HG02840 (cell line): ENCODE data around the gene FBXO34.

Experiments
- ATAC-seq: cut with Tn5 transposase; IDR thresholded peaks from one replicate; pipeline ENCODE4 v1.9.1; 2021; ENCODE audit warnings: mild to moderate bottlenecking, moderate library complexity, moderate number of reproducible peaks; ENCODE audit not compliant: unreplicated experiment, low FRiP score

Gene FBXO34, protein sequence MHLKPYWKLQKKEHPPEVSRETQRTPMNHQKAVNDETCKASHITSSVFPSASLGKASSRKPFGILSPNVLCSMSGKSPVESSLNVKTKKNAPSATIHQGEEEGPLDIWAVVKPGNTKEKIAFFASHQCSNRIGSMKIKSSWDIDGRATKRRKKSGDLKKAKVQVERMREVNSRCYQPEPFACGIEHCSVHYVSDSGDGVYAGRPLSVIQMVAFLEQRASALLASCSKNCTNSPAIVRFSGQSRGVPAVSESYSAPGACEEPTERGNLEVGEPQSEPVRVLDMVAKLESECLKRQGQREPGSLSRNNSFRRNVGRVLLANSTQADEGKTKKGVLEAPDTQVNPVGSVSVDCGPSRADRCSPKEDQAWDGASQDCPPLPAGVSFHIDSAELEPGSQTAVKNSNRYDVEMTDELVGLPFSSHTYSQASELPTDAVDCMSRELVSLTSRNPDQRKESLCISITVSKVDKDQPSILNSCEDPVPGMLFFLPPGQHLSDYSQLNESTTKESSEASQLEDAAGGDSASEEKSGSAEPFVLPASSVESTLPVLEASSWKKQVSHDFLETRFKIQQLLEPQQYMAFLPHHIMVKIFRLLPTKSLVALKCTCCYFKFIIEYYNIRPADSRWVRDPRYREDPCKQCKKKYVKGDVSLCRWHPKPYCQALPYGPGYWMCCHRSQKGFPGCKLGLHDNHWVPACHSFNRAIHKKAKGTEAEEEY

DNA sequence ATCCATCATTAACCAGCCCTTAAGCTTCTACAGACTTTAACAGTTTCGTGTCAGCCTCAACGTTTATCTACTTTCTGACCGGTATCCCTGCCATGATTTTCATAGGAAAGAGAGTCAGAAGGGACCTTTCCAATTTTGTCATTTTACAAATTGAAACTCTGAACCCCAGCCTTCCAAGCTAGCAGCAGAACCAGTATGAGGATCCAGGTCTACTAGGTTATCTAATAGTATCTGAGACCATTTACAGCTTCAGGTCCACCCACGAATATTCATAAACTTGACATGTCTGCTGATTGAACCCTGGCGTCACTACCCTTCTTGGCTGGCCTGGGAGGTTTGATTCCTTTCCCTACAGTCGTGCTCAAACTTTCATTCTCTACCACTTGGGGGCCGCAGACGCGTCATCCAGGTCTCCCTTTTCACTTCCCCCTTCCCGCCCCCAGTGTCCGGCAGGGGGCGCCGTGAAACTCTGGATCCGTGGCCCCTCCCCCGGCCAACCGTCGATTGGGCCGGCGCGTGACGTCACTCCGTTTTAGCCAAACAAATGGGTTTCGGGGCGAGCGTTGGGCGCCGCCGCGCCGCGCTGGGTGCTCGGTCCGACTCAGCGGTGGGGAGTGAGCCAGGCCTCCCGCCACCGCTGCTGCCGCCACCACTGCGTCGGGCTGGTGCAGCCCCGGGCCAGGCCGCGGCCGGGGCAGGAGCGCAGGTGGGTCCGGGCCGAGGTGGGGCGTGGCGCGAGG is at the start of gene FBXO34:
Gene FBXO34, plus strand, starts transcription at position 590 of the 740 bp plus-strand sequence. CDS start 78,970 bp downstream, outside the sequence.
- ATAC-seq = peak; percentile 84

DNA sequence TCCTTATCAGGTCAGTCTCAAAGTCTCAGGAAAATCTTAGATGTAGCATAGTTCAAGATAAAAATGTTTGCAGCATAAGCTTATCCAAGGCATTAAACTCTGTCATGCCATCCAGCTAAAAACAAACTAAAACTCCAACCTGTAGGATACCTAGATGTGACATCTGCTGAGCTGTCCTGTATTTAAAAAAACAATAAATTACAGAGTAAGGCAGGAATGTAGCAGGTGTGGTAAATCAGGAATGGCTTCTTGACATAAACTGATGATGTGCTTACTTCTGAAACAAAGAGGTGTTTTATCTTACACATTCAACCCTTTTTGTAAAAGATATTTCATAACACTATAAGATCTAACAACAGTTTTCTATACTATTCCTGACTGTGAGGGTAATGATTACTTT is 49.3 kb upstream of the FBXO34 start:
- ATAC-seq = no peak

DNA sequence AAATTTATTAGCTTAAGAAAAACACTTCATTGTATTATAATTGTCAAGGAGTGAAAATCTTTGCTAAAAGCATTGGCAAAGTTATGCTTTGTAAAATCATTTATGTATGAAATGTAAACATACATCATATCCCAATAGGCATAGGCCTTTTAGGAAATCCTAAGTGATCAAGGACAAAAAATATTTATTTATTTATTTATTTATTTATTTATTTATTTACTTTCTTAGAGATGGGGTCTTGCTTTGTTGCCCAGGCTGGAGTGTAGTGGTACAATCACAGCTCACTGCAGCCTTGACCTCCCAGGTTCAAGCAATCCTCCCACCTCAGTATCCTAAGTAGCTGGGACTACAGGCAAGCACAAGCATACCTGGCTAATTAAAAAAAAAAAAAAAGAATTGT is 47.9 kb upstream of the FBXO34 start:
- no peak for ATAC-seq

DNA sequence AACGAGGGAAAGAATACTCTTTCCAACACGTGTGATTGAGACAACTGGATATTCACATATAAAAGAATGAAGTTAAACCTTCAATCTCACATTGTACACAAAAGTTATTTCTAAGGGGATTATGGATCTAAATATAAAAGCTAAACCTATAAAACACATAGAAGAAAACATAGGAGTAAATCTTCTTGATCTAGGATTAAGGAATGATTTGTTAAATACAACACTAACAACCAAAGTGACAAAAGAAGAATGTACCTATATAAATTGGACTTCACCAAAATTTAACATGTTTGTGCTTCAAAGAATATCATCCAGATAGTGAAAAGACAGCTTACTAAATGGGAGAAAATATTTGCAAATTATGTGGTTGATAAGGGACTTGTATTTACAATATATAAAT is 43.0 kb upstream of the FBXO34 start:
- ATAC-seq = no peak

DNA sequence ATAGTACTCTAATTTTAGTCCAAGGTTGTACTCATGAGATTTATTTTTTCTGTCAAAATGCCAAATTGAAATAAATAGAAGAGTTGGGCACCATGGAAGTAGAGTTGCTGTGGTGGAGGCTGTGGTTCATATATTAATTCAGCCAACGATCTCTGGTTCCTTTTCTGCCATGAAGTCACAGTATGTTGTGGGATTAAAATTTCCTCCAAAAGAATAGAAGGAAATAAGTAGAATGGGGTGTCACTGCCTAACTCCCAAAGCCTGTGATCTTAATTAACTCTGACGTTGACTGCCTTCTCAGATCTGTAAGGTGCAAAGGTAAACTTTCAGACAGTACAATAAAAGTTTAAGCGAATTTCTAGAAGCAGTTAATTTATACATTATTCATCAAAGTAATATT is 37.6 kb upstream of the FBXO34 start:
- no peak for ATAC-seq

DNA sequence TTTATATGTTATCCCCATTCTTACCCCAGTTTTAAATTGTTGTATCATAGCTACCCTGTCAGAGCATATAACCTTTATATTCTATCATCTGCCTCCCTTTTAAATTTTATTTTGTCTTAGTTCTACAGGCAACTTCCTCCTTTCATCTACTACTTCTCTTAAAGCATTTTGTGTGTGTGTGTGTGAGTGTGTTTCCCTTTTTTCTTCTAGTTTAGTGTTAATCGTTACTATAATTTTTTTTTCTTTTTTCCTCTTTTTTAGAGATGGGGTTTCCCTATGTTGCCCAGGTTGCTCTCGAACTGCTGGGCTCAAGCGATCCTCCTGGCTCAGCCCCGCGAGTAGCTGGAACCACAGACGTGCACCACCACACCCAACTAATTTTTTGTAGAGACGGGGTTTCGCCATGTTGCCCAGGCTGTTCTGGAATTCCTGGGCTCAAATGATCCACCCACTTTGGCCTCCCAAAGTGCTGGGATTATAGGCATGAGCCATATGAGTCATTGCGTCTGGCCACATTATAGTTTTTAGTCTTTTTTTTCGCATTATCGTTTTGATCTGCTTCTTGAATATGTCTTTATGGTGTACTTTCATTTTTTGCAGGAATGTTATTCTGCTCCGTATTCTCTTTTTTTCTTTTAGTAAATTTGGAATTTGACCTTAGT is 33.1 kb upstream of the FBXO34 start:
- ATAC-seq = no peak

DNA sequence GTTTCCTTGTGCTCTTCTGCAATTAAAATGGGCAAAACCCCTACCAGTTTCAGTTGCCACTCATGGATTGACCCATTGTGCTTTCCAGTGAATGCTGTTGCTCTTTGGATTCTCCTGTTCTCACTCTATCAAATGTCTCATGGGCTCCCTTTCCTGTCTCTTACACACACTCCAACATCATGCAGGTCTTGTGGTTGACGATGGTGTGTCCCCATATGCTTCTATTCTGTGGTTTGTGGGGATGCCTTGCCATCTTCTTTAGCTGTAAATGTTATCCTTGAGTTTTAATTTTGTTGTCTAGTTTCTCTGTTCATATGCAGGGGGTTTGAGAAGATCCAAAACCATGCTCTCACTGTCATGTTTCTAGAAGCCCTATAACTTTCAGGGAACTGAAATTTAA is 31.9 kb upstream of the FBXO34 start:
- no peak for ATAC-seq

DNA sequence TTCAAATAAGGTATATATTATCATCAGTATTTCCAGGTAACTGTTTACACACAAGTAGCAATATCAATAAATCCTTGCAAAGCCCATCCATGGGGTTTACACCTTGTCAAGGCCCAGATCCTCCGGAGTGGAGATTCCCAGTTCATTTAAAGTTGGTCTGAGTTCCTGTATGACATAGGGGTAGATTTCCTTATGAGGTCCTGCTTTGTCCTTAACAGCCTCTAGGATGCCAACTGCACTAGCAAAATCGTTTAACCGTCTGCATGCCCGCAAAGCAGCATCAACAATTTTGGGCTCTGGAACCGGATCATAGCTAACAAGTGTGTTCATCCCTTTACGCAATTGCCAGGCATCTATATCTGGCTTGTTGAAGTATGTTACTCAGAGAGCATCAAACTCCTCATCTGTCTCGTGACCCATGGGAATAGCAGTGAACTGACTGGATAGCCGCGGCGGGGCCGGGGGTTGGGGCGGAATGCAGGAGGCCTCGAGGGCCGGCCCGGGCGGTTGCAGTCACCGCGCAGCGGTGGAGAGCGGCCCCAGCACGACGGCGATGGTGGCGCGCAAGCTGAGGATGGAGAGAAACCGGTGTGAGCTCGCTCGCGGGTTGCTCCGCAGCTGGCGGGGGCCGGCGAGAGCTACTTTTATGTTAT is 30.6 kb upstream of the FBXO34 start:
- ATAC-seq = no peak

DNA sequence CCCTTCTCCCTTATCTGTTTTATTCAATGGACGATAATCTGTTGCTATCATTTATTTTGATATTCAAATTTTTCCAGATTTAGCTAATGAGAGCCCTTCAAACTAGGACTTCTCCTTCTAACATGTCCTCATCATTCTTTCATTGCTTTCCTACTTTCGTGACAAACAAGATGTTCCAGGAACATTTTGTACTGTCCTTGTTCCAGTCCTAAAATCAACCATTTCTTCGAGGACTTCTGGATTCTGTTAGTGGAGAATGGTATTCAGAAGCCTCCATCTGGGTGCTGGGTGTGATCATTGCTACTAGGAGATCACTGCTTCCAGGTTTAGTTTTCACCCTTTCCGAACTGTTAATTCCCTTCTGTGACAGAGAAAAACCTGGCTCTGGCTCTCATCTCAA is 29.5 kb upstream of the FBXO34 start:
- ATAC-seq = no peak

DNA sequence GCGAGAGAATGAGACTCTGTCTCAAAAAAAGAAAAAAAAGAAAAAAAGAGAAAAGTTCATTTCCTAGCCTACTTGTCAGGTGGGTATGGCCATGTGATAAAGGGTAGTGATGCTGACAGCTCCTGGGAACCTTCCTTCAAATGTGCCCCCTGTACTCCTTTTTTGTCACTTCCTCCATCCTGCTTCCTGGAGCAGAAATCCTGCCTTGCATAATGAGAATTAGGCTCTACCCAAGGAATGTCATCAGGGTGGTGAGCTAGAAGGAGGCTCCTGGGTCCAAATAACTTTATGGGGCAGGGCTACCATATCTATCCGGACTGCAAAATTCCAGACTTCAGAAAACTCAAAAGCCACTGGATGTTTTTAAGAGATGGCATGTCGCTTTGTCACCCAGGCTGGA is 27.8 kb upstream of the FBXO34 start:
- ATAC-seq = no peak

DNA sequence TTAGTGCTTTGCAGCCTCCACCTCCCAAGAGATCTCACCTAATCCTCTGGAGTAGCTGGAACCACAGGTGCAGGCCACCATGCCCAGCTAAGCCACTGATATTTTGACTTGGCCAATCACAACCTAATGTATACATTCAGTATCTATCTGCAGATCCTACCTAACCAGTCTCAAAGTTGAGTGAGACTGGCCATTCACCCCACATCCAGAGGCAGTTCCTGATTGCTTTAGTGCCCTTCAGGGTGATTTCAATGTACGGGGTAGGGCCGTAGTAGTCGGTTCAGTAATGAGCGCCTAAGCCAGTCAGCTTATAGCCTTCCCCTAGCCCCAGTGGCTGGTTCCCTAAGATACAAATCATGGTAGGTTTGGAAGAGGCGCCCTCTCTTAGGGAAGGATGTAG is 27.4 kb upstream of the FBXO34 start:
- ATAC-seq = no peak

DNA sequence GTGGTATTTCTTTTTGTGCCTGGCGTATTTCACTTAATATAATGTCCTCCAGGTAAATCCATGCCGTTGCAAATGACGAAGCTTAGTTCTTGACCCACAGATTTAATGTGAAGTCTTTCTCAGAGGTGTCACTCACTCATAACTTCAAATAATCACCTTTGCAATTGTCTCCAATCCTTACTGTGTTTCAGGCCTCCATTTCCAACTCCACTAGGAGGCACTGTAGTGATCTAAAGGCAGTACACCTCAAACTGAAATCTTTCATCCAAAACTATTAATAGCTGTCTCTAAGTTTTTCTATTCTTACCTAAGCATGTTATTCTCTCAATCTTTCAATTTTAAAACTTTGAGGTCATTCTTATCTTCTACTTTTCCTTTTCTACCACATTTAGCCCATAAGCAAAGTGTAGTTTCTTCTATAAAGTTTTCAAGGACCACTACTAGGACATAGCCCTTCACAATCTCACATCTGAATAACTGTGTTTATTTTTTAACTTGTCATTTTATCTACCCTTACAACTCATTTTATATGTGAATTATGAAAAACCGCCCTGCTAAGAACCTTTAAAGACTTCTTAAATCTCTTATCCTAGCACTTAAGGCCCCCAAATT is 25.5 kb upstream of the FBXO34 start:
- ATAC-seq = no peak

DNA sequence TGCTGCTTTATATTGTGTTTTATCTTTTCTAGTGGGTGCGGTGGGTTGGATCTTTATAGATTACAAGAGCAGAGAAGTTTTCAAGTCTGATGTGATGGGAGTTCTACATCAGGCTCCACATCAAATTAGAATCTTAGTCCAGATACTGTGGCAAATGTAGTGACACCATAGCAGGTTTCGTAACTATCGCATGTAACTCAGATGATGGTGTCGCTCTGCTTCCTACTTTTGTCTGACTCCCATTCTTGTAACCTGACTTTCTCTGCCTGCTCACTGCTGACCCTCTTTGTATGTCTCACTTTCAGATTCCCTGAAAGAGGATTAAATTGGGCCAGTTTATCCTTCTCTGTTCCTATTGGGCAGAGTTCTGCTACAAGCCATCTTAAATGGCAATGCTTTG is 22.8 kb upstream of the FBXO34 start:
- no peak for ATAC-seq

DNA sequence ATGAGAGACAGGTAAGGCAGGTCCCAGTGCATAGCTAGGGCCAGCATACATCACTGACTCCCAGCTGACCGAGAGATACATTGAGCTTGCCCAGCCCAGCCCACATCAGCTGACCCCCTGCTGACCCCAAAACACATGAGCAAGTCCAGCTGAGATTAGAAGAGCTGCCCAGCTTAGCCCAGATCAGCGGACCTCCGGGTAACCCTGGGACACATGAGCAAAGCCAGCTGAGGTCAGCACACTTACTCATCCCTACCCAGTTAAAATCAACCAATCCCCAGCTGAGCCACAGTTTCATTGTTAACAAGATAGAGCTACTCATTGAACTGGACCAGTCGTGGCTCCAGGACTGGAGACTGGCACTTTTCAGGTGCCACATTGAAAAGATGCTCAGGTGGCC is 21.8 kb upstream of the FBXO34 start:
- ATAC-seq = no peak

DNA sequence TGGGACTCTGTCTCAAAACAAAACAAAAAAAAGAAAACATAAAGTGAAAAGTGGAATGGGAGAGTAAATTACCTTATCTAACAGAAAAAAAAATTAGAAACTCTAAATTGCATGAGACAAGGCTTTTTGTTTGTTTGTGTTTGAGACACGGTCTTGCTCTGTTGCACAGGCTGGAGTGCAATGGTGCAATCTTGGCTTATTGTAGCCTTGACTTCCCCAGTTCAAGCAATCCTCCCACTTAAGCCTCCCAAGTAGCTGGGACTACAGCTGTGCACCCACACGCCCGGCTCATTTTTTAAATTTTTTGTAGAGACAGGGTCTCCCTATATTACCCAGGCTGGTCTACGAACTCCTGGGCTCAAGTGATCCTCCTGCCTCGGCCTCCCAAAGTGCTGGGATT is 17.9 kb upstream of the FBXO34 start:
- ATAC-seq = no peak

DNA sequence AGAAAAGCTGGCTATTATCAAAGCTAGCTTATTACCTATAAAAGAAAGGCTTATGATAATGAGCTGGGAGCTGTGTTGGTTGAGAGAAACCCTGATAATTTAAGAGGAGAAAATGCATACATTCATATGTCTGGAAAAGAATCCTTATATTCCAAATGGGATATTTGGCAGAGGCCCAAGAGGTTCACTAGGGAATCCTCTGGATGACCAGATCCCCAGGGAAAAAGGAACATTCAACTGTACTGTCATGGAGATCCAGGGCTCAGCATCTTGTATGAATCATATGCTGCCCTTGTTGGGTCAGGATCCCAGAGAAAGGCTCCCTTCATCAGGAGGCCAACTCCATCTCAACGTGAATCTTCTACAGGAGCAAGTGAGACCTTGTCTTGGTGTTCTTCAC is 16.6 kb upstream of the FBXO34 start:
- no peak for ATAC-seq

DNA sequence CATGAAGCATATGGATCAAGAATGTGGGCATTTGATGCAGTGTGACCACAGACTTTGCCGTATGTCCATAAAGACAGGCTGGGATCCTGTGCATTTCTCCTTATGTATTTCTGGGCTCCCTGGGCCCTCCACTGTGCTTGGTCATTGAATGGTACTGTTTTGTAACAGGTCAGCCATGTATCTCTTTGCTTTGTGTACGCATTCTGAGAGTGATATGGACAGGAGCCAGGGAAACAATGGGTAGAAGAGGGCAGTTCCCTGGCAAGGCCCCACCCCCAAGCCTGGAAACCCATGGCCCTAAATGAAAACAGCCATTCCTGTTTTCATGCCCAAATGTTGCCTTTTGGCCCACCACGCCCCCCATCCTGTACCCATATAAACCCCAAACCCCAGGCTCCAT is 15.2 kb upstream of the FBXO34 start:
- ATAC-seq = no peak

DNA sequence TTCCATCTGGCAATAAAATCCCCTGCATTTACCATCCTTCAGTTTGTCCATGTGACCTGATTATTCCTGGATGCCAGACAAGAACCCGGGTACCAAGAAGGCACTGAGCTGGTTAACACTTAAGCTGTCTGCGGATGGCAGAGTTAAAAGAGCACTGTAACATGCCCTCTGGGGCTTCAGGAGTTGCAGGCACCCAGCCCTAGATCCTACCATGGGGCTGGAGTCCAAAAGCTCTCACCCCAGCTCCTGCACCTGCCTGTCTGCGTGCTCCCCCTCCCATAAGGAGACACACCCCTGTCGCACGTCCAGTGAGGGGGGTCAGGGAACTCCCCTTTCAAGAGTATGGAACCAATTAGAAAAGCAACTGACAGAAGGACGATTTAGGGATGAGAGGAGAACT is 14.6 kb upstream of the FBXO34 start:
- ATAC-seq = no peak

DNA sequence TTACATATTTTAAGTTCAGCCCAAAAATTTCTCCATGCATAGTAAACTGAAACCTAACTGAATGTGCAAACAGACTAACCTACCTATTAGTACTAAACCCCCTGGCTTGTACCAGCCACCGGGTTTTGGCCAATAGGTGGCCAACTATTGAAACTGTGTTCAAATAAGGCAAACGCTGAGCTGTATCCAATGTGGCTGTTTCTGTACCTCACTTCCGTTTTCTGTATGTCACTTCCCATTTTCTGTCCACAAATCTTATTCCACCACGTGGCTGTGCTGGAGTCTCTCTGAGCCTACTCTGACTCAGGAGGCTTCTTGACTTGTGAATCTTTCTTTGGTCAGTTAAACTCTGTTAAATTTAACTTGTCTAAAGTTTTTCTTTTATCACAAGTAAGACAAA is 6.0 kb upstream of the FBXO34 start:
- ATAC-seq = no peak

DNA sequence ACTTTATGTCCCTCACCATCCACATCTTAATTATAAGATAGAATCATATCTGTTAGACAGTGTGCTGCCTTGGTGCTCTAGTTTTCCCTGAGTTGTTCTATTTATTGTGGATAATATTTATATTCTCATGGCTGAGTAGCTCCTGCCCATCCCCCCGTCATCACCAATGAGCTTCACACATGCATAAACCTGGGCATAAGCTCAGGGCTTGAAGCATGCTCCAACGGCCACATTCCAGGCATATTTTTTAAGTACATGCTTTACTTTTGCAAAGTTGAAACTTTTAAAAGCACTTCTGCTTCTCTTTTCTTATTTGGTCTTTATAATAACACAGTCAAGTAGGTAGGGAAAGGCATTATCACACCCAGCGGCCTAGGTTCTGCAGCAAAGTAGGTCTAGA is 3.4 kb upstream of the FBXO34 start:
- ATAC-seq = no peak
